OCI-LY7 (cell line): Measurements from ENCODE around the gene C6orf132.

Experiments
- EZH2phosphoT487 ChIP-seq: fragments of 200-600 bp; sonication (generic); IDR thresholded peaks from 2 replicates; pipeline ENCODE4 v1.6.1; 2018; ENCODE audit warnings: low read depth, borderline replicate concordance, mild to moderate bottlenecking, mixed run types, antibody characterized with exemption, low read length, moderate library complexity, mixed read lengths
- TF ChIP-seq, protein P1 (sequence below): fragments of 200-600 bp; sonication (generic); conservative IDR thresholded peaks from 2 replicates; pipeline ENCODE4 v1.5.1; 2014; ENCODE audit warnings: mild to moderate bottlenecking, antibody characterized with exemption, low read length, moderate library complexity, mixed read lengths

- TF ChIP-seq, protein P1, sequence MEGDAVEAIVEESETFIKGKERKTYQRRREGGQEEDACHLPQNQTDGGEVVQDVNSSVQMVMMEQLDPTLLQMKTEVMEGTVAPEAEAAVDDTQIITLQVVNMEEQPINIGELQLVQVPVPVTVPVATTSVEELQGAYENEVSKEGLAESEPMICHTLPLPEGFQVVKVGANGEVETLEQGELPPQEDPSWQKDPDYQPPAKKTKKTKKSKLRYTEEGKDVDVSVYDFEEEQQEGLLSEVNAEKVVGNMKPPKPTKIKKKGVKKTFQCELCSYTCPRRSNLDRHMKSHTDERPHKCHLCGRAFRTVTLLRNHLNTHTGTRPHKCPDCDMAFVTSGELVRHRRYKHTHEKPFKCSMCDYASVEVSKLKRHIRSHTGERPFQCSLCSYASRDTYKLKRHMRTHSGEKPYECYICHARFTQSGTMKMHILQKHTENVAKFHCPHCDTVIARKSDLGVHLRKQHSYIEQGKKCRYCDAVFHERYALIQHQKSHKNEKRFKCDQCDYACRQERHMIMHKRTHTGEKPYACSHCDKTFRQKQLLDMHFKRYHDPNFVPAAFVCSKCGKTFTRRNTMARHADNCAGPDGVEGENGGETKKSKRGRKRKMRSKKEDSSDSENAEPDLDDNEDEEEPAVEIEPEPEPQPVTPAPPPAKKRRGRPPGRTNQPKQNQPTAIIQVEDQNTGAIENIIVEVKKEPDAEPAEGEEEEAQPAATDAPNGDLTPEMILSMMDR = no peak
- no peak for TF ChIP-seq EZH2phosphoT487
Observed at GRCh38 chr6:42066156-42066675, 76.2 kb downstream of the C6orf132 start.
